HepG2 (cell line): ENCODE results near the gene MGAT1. TPM values are rescaled to one million over a fixed set of nuclear protein-coding genes. Genes with fewer than 3 reads are reported as not detected.

Source experiments
- ATAC-seq: fragments of 200-7000 bp; cut with Tn5 transposase; 3 replicates; pipeline ENCODE4 v1.9.1; 2020; ENCODE audit warnings: mild to moderate bottlenecking, moderate library complexity
- BruUV-seq: library from RNA; stranded (reverse); fragments of 400-500 nt; replicated peaks from 2 replicates; lab custom pipeline; 2021; lab: Mats Ljungman, UMichigan
- CTCF ChIA-PET: fragments of 300-600 bp; formaldehyde crosslinking; extraction: SDS; loops from one replicate; lab custom pipeline; 2021; ENCODE audit warnings: low total read pairs, inconsistent platforms, low intra/inter-chr PET ratio; lab: Yijun Ruan, JAX
- POLR2A ChIA-PET: fragments of 350-600 bp; sonication (Branson Sonifier 250); formaldehyde crosslinking; loops from one replicate; lab custom pipeline; 2020; ENCODE audit warnings: antibody characterized with exemption, inconsistent platforms; lab: Yijun Ruan, JAX
- DNase-seq: peaks from one replicate; pipeline ENCODE4 v3.0.0-alpha.2; 2015; ENCODE audit warnings: low spot score
- FAIRE-seq: peaks from 3 replicates; lab custom pipeline; 2011; peaks lifted over from hg19 to GRCh38; lab: Jason Lieb, UNC
- H2AFZ ChIP-seq: one replicate; pipeline ENCODE4 v1.6.1; 2011; ENCODE audit warnings: low read length, inconsistent platforms
- H3K27ac ChIP-seq: fragments of 300-600 bp; 3 replicates; pipeline ENCODE4 v1.8.0; 2011; ENCODE audit warnings: mixed run types, mild to moderate bottlenecking, mixed read lengths, low read length, inconsistent platforms; ENCODE audit not compliant: insufficient read depth; ENCODE audit errors: extremely low read length
- H3K27me3 ChIP-seq, 2 experiments: fragments of 200-600 bp in 1 of 2; 2 replicates in 1 of 2; 3 replicates in 1 of 2; pipeline versions ENCODE4 v1.6.0 to v1.8.0; 2011; ENCODE audit warnings: low read length in 2 of 2, mild to moderate bottlenecking in 2 of 2, moderate library complexity in 2 of 2, inconsistent platforms in 1 of 2; ENCODE audit not compliant: insufficient read depth in 2 of 2, control insufficient read depth in 1 of 2
- H3K36me3 ChIP-seq, 2 experiments: fragments of 200-600 bp in 1 of 2; replicated peaks in 1 of 2; 2 replicates in 1 of 2; 3 replicates in 1 of 2; pipeline versions ENCODE4 v1.5.1 to v1.8.0; 2011; ENCODE audit warnings: low read length in 2 of 2, inconsistent platforms in 1 of 2; ENCODE audit not compliant: insufficient read depth in 2 of 2, control insufficient read depth in 1 of 2
- H3K4me1 ChIP-seq: 2 replicates; pipeline ENCODE4 v1.5.1; 2012; ENCODE audit warnings: low read length, inconsistent platforms; ENCODE audit not compliant: insufficient read depth
- H3K4me2 ChIP-seq: 2 replicates; pipeline ENCODE4 v1.6.0; 2011; ENCODE audit warnings: low read depth, low read length, inconsistent platforms
- H3K4me3 ChIP-seq, 3 experiments: fragments of 200-600 bp in 1 of 3; sonication (generic), shearing (Covaris generic) in 1 of 3; replicated peaks in 1 of 3; 2 replicates each; pipeline ENCODE4 v1.5.1; 2011 to 2016; ENCODE audit warnings: low read length in 3 of 3, inconsistent platforms in 2 of 3, low read depth in 2 of 3, mild to moderate bottlenecking in 2 of 3, control low read depth in 1 of 3, mixed read lengths in 1 of 3; ENCODE audit not compliant: insufficient read depth in 1 of 3
- H3K79me2 ChIP-seq: one replicate; pipeline ENCODE4 v1.6.1; 2011; ENCODE audit warnings: low read length, inconsistent platforms; ENCODE audit not compliant: insufficient read depth
- H3K9ac ChIP-seq: 2 replicates; pipeline ENCODE4 v1.6.0; 2011; ENCODE audit warnings: mild to moderate bottlenecking, low read depth, low read length, inconsistent platforms; ENCODE audit not compliant: insufficient read depth
- H3K9me3 ChIP-seq: 2 replicates; pipeline ENCODE4 v1.5.1; 2012; ENCODE audit warnings: mild to moderate bottlenecking, low read length
- H4K20me1 ChIP-seq: 2 replicates; pipeline ENCODE4 v1.6.0; 2011; ENCODE audit warnings: inconsistent platforms, mild to moderate bottlenecking, low read length, moderate library complexity; ENCODE audit not compliant: insufficient read depth
- CEBPB ChIP-seq: IDR thresholded peaks from 2 replicates; pipeline ENCODE4 v1.6.1; 2011; ENCODE audit warnings: low read depth, low read length, improper control_type of control experiment, borderline replicate concordance
- MZF1 ChIP-seq: sonication (generic); formaldehyde crosslinking; IDR thresholded peaks from 2 replicates; pipeline ENCODE4 v1.8.1; 2023; ENCODE audit warnings: mild to moderate bottlenecking, missing genetic modification reagents, borderline replicate concordance
- PCBP2 ChIP-seq: fragments of 200-400 bp; formaldehyde crosslinking; optimal IDR thresholded peaks from 2 replicates; pipeline ENCODE3; 2018; ENCODE audit warnings: low read length, low read depth; ENCODE audit not compliant: poor library complexity, severe bottlenecking
- RNF2 ChIP-seq: fragments of 450-650 bp; conservative IDR thresholded peaks from 2 replicates; pipeline ENCODE4 v1.6.1; 2016; ENCODE audit warnings: low read depth
- SUZ12 ChIP-seq: fragments of 150-350 bp; IDR thresholded peaks from 2 replicates; pipeline ENCODE4 v1.6.1; 2014; ENCODE audit warnings: low read depth, low read length
- ZNF251 ChIP-seq: sonication (generic); formaldehyde crosslinking; IDR thresholded peaks from 2 replicates; pipeline ENCODE4 v1.9.0; 2021; ENCODE audit warnings: mild to moderate bottlenecking, missing genetic modification reagents
- ZNF354B ChIP-seq: sonication (generic); formaldehyde crosslinking; IDR thresholded peaks from 2 replicates; pipeline ENCODE4 v1.8.0; 2022; ENCODE audit warnings: mild to moderate bottlenecking, missing genetic modification reagents
- WGBS: methylation state at CpG from one replicate; pipeline ENCODE4 v1.1.6; 2017; ENCODE audit warnings: low lambda C conversion rate; 5-methylcytosine and 5-hydroxymethylcytosine counted together
- in situ Hi-C: cut with HindIII; loops from 2 replicates; pipeline ENCODE4 v1.10.0; 2017; ENCODE audit warnings: low pct_unique_long_range_greater_than_20kb; ENCODE audit not compliant: extremely low pct_ligation_motif_present
- intact Hi-C: fragments of 100-400 bp; cut with micrococcal nuclease; formaldehyde crosslinking; loops from one replicate; pipeline ENCODE4 v1.10.0; 2022; ENCODE audit not compliant: unreplicated experiment
- polyA plus RNA-seq, 8 experiments: library from polyadenylated mRNA; depleted of rRNA in 3 of 8; stranded (reverse) in 7 of 8; unstranded in 1 of 8; fragments of >200 nt; fragmentation: Illumina TruSeq in 4 of 8; extraction: Trizol in 4 of 8; gene quantifications; 2 replicates each; pipeline versions ENCODE4 v1.2.1 to v1.2.3, GENCODE V29; 2011 to 2016; ENCODE audit warnings: low read depth in 4 of 8, missing spikeins in 1 of 8, mixed read lengths in 1 of 8; ENCODE audit not compliant: insufficient read depth in 1 of 8
- total RNA-seq, 5 experiments: library from RNA; depleted of rRNA; stranded (reverse); fragments of >200 nt; fragmentation: Illumina TruSeq; extraction: Trizol; gene quantifications; 2 replicates each; pipeline ENCODE4 v1.2.3, GENCODE V29; 2016; ENCODE audit warnings: low read depth in 1 of 5
- TF ChIP-seq, protein P1 (sequence below): IDR thresholded peaks from 2 replicates; pipeline ENCODE4 v1.6.1; 2016; ENCODE audit warnings: low read depth, control low read depth
- TF ChIP-seq, protein P2 (sequence below): sonication (generic); formaldehyde crosslinking; IDR thresholded peaks from 2 replicates; pipeline ENCODE4 v1.5.0; 2020; ENCODE audit warnings: missing genetic modification reagents, mild to moderate bottlenecking, borderline replicate concordance

The MGAT1 gene
- total and polyA plus RNA-seq, 2 of the 13 experiments (the other 11 are each of a cell fraction or from before 2014, with no cell fraction given): 50.1 to 55.3 TPM

DNA sequence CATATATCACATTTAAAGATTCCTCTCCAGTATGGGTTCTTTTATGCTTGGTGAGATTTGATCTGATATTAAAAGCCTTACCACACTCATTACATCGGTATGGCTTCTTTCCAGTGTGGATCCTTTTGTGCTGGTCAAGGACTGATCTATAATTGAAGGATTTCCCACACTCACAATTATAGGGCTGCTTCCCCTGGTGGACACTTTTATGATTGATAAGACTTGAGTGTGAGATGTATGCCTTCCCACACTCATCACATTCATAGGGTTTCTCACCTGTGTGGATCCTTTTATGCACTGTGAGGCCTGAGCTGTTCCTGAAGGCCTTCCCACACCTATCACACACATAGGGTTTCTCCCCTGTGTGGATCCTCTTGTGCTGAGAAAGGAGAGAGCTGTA, 46.3 kb upstream of the MGAT1 start (continued):
- TF ChIP-seq, protein P1, sequence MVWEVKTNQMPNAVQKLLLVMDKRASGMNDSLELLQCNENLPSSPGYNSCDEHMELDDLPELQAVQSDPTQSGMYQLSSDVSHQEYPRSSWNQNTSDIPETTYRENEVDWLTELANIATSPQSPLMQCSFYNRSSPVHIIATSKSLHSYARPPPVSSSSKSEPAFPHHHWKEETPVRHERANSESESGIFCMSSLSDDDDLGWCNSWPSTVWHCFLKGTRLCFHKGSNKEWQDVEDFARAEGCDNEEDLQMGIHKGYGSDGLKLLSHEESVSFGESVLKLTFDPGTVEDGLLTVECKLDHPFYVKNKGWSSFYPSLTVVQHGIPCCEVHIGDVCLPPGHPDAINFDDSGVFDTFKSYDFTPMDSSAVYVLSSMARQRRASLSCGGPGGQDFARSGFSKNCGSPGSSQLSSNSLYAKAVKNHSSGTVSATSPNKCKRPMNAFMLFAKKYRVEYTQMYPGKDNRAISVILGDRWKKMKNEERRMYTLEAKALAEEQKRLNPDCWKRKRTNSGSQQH: no peak
- TF ChIP-seq, protein P2, sequence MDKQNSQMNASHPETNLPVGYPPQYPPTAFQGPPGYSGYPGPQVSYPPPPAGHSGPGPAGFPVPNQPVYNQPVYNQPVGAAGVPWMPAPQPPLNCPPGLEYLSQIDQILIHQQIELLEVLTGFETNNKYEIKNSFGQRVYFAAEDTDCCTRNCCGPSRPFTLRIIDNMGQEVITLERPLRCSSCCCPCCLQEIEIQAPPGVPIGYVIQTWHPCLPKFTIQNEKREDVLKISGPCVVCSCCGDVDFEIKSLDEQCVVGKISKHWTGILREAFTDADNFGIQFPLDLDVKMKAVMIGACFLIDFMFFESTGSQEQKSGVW (CRISPR knock-in tag): no peak
- no peak for TF ChIP-seq MZF1 (CRISPR knock-in tag)
- TF ChIP-seq ZNF354B: no peak
- no peak for TF ChIP-seq RNF2
- no peak for TF ChIP-seq SUZ12
- no peak for TF ChIP-seq PCBP2

DNA sequence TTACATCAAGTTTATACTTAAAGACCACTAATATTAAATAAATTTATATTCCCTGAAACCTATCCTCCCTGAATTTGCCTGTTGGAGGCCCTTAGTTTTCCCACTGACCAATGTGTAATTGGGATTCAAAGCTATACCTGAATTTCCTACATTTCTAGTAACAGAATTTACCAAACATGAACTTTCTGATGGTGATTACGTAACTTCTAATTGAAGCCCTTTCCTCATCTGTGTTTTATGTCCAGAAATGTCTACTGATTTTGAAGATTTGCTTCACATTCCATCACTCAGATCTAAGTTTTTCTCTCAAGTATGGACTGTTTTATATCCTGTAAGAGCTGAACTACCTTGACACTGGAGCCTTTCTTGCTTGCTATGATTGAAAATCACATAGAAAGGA, 45.7 kb upstream of the MGAT1 start:
- H3K4me1 ChIP-seq: no peaks in the 10 kb centered on the region
- no peak overlapping the region for H3K27ac ChIP-seq
- H4K20me1 ChIP-seq: no peaks in the 10 kb centered on the region
- no peak for DNase-seq
- in situ Hi-C loops (no loop called here), intact Hi-C loops (no loop called here)
- POLR2A ChIA-PET: no interaction called here
- H2AFZ ChIP-seq: no peak overlapping the region
- no peak overlapping the region for H3K4me3 ChIP-seq
- H3K9ac ChIP-seq: no peak overlapping the region
- no peak for ATAC-seq
- CTCF ChIA-PET: no interaction called here
- no peak for FAIRE-seq
- no peak overlapping the region for H3K4me2 ChIP-seq
- H3K36me3 ChIP-seq: peaks cover 4 to 23% of the 10 kb centered on the region in 2 experiments
- BruUV-seq: no TSS peak
- TF ChIP-seq ZNF251 (CRISPR knock-in tag) (no peak), CEBPB (peak; percentile 78)
- TF ChIP-seq, all 625 proteins: peak for 1
- H3K79me2 ChIP-seq: no peaks in the 10 kb centered on the region
- H3K27me3 ChIP-seq: no peaks in the 10 kb centered on the region
- WGBS: 96% methylated on average over 1 of the region's 1 CpG
- no peaks in the 10 kb centered on the region for H3K9me3 ChIP-seq
